K562 (cell line): ENCODE results near the gene MMD2. TPM values are rescaled to one million over a fixed set of nuclear protein-coding genes. Genes with fewer than 3 reads are reported as not detected.

ENCODE experiments used
- ATAC-seq: fragments of 200-7000 bp; cut with Tn5 transposase; 3 replicates; pipeline ENCODE4 v1.9.1; 2020; ENCODE audit warnings: moderate library complexity
- BruUV-seq: library from RNA; stranded (reverse); fragments of 400-500 nt; replicated peaks from 2 replicates; lab custom pipeline; 2021; lab: Mats Ljungman, UMichigan
- CTCF ChIA-PET: fragments of 300-600 bp; formaldehyde crosslinking; extraction: SDS; loops from one replicate; lab custom pipeline; 2021; ENCODE audit warnings: low intra/inter-chr PET ratio; lab: Yijun Ruan, JAX
- POLR2A ChIA-PET: fragments of 300-600, 350-650 bp; sonication (Branson Sonifier 250); formaldehyde crosslinking; extraction: SDS; loops from one replicate; lab custom pipeline; 2021; ENCODE audit warnings: antibody characterized with exemption, inconsistent platforms; lab: Yijun Ruan, JAX
- DNase-seq, 4 experiments: peaks; one replicate each; pipeline versions ENCODE4 v3.0.0 to v3.0.0-alpha.2; 2011 to 2018; ENCODE audit warnings: low spot score in 3 of 4, mixed read lengths in 3 of 4; ENCODE audit errors: extremely low read depth in 1 of 4
- FAIRE-seq: peaks from 2 replicates; lab custom pipeline; 2011; peaks lifted over from hg19 to GRCh38; lab: Jason Lieb, UNC
- H2AFZ ChIP-seq: 2 replicates; pipeline ENCODE4 v1.6.0; 2011; ENCODE audit warnings: low read depth, low read length, control low read depth, inconsistent platforms
- H3K27ac ChIP-seq: fragments of 200-600 bp; 3 replicates; pipeline ENCODE4 v1.8.0; 2011; ENCODE audit warnings: low read depth, mild to moderate bottlenecking, control low read depth, inconsistent platforms, low read length, moderate library complexity, mixed read lengths; ENCODE audit errors: extremely low read depth
- H3K27me3 ChIP-seq, 2 experiments: fragments of 300-600 bp in 1 of 2; 2 replicates in 1 of 2; 3 replicates in 1 of 2; pipeline versions ENCODE4 v1.6.0 to v1.8.0; 2011; ENCODE audit warnings: inconsistent platforms in 2 of 2, low read length in 2 of 2, mild to moderate bottlenecking in 1 of 2, mixed read lengths in 1 of 2, moderate library complexity in 1 of 2; ENCODE audit not compliant: control insufficient read depth in 2 of 2, insufficient read depth in 2 of 2
- H3K36me3 ChIP-seq: fragments of 300-600 bp; 3 replicates; pipeline ENCODE4 v1.8.0; 2011; ENCODE audit warnings: mild to moderate bottlenecking, low read length, inconsistent platforms; ENCODE audit not compliant: control insufficient read depth, insufficient read depth
- H3K4me1 ChIP-seq, 2 experiments: fragments of 200-600 bp in 1 of 2; replicated peaks in 1 of 2; 2 replicates in 1 of 2; 3 replicates in 1 of 2; pipeline versions ENCODE4 v1.5.1 to v1.8.0; 2011; ENCODE audit warnings: inconsistent platforms in 2 of 2, low read length in 2 of 2, mild to moderate bottlenecking in 1 of 2, mixed read lengths in 1 of 2, moderate library complexity in 1 of 2; ENCODE audit not compliant: control insufficient read depth in 2 of 2, insufficient read depth in 2 of 2
- H3K4me2 ChIP-seq: 2 replicates; pipeline ENCODE4 v1.6.1; 2011; ENCODE audit warnings: low read length, control low read depth, inconsistent platforms, mixed read lengths; ENCODE audit not compliant: insufficient read depth
- H3K4me3 ChIP-seq: fragments of 200-600 bp; sonication (generic), shearing (Covaris generic); 2 replicates; pipeline ENCODE4 v1.5.1; 2016; ENCODE audit warnings: control low read depth, inconsistent platforms
- H3K79me2 ChIP-seq: fragments of 200-600 bp; 3 replicates; pipeline ENCODE4 v1.8.0; 2011; ENCODE audit warnings: low read length, inconsistent platforms; ENCODE audit not compliant: control insufficient read depth, insufficient read depth
- H3K9ac ChIP-seq, 2 experiments: 2 replicates each; pipeline versions ENCODE4 v1.6.0 to v1.6.1; 2011; ENCODE audit warnings: low read depth in 2 of 2, low read length in 2 of 2, control low read depth in 1 of 2, inconsistent platforms in 1 of 2, mild to moderate bottlenecking in 1 of 2, mixed read lengths in 1 of 2; ENCODE audit not compliant: insufficient read depth in 1 of 2
- H3K9me1 ChIP-seq: one replicate; pipeline ENCODE4 v1.6.0; 2011; ENCODE audit warnings: inconsistent platforms, mild to moderate bottlenecking, low read length, moderate library complexity; ENCODE audit not compliant: control insufficient read depth, insufficient read depth
- H3K9me3 ChIP-seq: replicated peaks from 2 replicates; pipeline ENCODE4 v1.5.1; 2011; ENCODE audit warnings: low read depth, low read length, inconsistent platforms; ENCODE audit not compliant: control insufficient read depth, insufficient read depth
- H4K20me1 ChIP-seq: replicated peaks from 2 replicates; pipeline ENCODE4 v1.6.1; 2011; ENCODE audit warnings: low read length, inconsistent platforms, mixed read lengths; ENCODE audit not compliant: control insufficient read depth, insufficient read depth
- CHD4 ChIP-seq: fragments of 200-600 bp; sonication (generic); IDR thresholded peaks from 3 replicates; pipeline ENCODE4 v1.6.1; 2012; ENCODE audit warnings: low read depth, mild to moderate bottlenecking, mixed read lengths, low read length, inconsistent platforms; ENCODE audit not compliant: insufficient read depth, insufficient replicate concordance, poor library complexity, severe bottlenecking
- E2F3 ChIP-seq: fragments of 250-450 bp; sonication (Bioruptor Pico); IDR thresholded peaks from 2 replicates; pipeline ENCODE4 v1.4.0; 2020; ENCODE audit warnings: mild to moderate bottlenecking
- ESRRA ChIP-seq: fragments of 450-650 bp; IDR thresholded peaks from 2 replicates; pipeline ENCODE4 v1.6.1; 2014; ENCODE audit warnings: low read depth, mild to moderate bottlenecking, moderate library complexity, borderline replicate concordance
- GABPA ChIP-seq: fragments of 200-800 bp; sonication (Bioruptor generic); conservative IDR thresholded peaks from 2 replicates; pipeline ENCODE4 v1.6.1; 2016; ENCODE audit warnings: low read depth, missing genetic modification characterization, missing compliant biosample characterization
- IRF2 ChIP-seq: sonication (generic); formaldehyde crosslinking; IDR thresholded peaks from 2 replicates; pipeline ENCODE4 v1.8.1; 2022; ENCODE audit warnings: mild to moderate bottlenecking, missing genetic modification reagents
- MNT ChIP-seq, 2 experiments: fragments of 450-650 bp; conservative IDR thresholded peaks; 2 replicates each; pipeline ENCODE4 v1.6.1; 2017; ENCODE audit warnings: mild to moderate bottlenecking in 2 of 2, moderate library complexity in 2 of 2
- PCBP1 ChIP-seq: fragments of 200-400 bp; formaldehyde crosslinking; IDR thresholded peaks from 2 replicates; pipeline ENCODE4 v1.6.1; 2018; ENCODE audit warnings: mild to moderate bottlenecking, low read depth, low read length; ENCODE audit not compliant: poor library complexity, severe bottlenecking
- TCF15 ChIP-seq: fragments of 250-450 bp; sonication (Bioruptor Pico); IDR thresholded peaks from 2 replicates; pipeline ENCODE4 v1.8.0; 2022; ENCODE audit warnings: moderate library complexity, mild to moderate bottlenecking, inconsistent platforms
- ZNF699 ChIP-seq: fragments of 250-450 bp; sonication (Bioruptor Pico); IDR thresholded peaks from 2 replicates; pipeline ENCODE4 v1.8.0; 2021; ENCODE audit warnings: mild to moderate bottlenecking, moderate library complexity; ENCODE audit not compliant: insufficient replicate concordance
- WGBS: fragments of 100-300 bp; shearing (Covaris generic); methylation state at CpG from one replicate; pipeline ENCODE4 v1.1.6; 2016; ENCODE audit warnings: low coverage, mixed read lengths; ENCODE audit not compliant: insufficient coverage; ENCODE audit errors: missing lambda C conversion rate; 5-methylcytosine and 5-hydroxymethylcytosine counted together
- in situ Hi-C: fragments of 300-500 bp; cut with MboI; formaldehyde crosslinking; loops from 4 replicates; pipeline ENCODE4 v1.15.0; 2018; ENCODE audit warnings: inconsistent platforms, mixed read lengths
- intact Hi-C: fragments of 100-400 bp; cut with micrococcal nuclease; formaldehyde crosslinking; loops from 2 replicates; pipeline ENCODE4 v1.14.2; 2022
- polyA plus RNA-seq, 8 experiments: library from polyadenylated mRNA; depleted of rRNA in 4 of 8; stranded (reverse) in 5 of 8; unstranded in 3 of 8; fragments of >200 nt; fragmentation: Nextera tagmentation in 2 of 8; fragmentation: Illumina TruSeq in 1 of 8; extraction: Ambion mirVana in 2 of 8; extraction: Trizol in 1 of 8; gene quantifications; 2 replicates each; pipeline versions ENCODE4 v1.2.1 to v1.2.3, GENCODE V29; 2011 to 2014; ENCODE audit warnings: inconsistent platforms in 1 of 8, missing spikeins in 1 of 8
- total RNA-seq, 7 experiments: library from RNA; depleted of rRNA in 6 of 7; stranded (reverse); fragments of >200 nt in 6 of 7; fragmentation: Illumina TruSeq in 2 of 7; extraction: Trizol in 2 of 7; gene quantifications; 2 replicates each; pipeline versions ENCODE4 v1.2.1 to v1.2.3, GENCODE V29; 2011 to 2021; ENCODE audit warnings: low replicate concordance in 1 of 7
- TF ChIP-seq, protein P1 (sequence below): sonication (generic); formaldehyde crosslinking; IDR thresholded peaks from 2 replicates; pipeline ENCODE4 v1.8.1; 2022; ENCODE audit warnings: missing genetic modification reagents
- TF ChIP-seq, protein P2 (sequence below), 3 experiments: fragments of 200-800 bp in 1 of 3; fragments of 250-450 bp in 1 of 3; fragments of 450-650 bp in 1 of 3; sonication (Bioruptor Pico) in 1 of 3; sonication (Bioruptor generic) in 1 of 3; formaldehyde crosslinking in 1 of 3; IDR thresholded peaks; 2 replicates each; pipeline versions ENCODE4 v1.6.1 to v1.8.0; 2016 to 2022; ENCODE audit warnings: mild to moderate bottlenecking in 2 of 3, missing genetic modification characterization in 2 of 3, missing compliant biosample characterization in 1 of 3, moderate library complexity in 1 of 3
- TF ChIP-seq, protein P3 (sequence below): fragments of 450-650 bp; formaldehyde crosslinking; IDR thresholded peaks from 2 replicates; pipeline ENCODE4 v1.4.0; 2020; ENCODE audit warnings: mild to moderate bottlenecking

Gene MMD2
- total and polyA plus RNA-seq, 9 of the 15 experiments (the other 6 are each of a cell fraction or from before 2014, with no cell fraction given) = not detected

- H3K9me1 ChIP-seq = no peaks in the 10 kb centered on the region
- H3K4me2 ChIP-seq = peak overlapping the region; percentile 84; the same call in 1 of the 2 replicates
- peak overlapping the region; percentile 85 for H3K4me3 ChIP-seq
- FAIRE-seq (no peak), ATAC-seq (peak; percentile 94), DNase-seq (peak; percentile 79 to 97 (median 82))
- in situ Hi-C loops = no loop called here
- no peaks in the 10 kb centered on the region; the same call in 1 of the 2 replicates for H3K9me3 ChIP-seq
- no TSS peak for BruUV-seq
- WGBS = 3% methylated on average over 33 of the region's 41 CpGs
- H3K9ac ChIP-seq = peak overlapping the region; percentile 80 to 93; a peak in 3 of 4 replicates
- no peaks in the 10 kb centered on the region for H3K27me3 ChIP-seq
- peaks cover 28% of the 10 kb centered on the region for H3K36me3 ChIP-seq
- peaks cover 4 to 11% of the 10 kb centered on the region in 2 experiments; a peak in 2 of 5 replicates for H3K4me1 ChIP-seq
- peaks cover 43% of the 10 kb centered on the region for H3K79me2 ChIP-seq
- intact Hi-C loops = loop anchor here (1.0 kb wide), 1 partner anchor 112 kb away; no protein-coding TSS in a partner anchor
- peak overlapping the region; percentile 90 for H3K27ac ChIP-seq
- H4K20me1 ChIP-seq = no peaks in the 10 kb centered on the region
- ChIA-PET CTCF (no interaction called here), POLR2A (interaction anchor here (0.6 to 1.0 kb wide), 3 partner anchors 9 to 1926 kb away, joined by 3 read pairs; no protein-coding TSS in a partner anchor)
- peak overlapping the region; percentile 98 for H2AFZ ChIP-seq
- peak; percentile 43 to 54; a peak in 3 of 4 replicates for TF ChIP-seq MNT (conservative IDR thresholded peaks at IDR 0.05)
- TF ChIP-seq ZNF699 = no peak
- TF ChIP-seq TCF15 (CRISPR knock-in tag) = no peak
- no peak for TF ChIP-seq ESRRA
- peak; percentile 61 for TF ChIP-seq GABPA (tag)
- TF ChIP-seq, protein P1, sequence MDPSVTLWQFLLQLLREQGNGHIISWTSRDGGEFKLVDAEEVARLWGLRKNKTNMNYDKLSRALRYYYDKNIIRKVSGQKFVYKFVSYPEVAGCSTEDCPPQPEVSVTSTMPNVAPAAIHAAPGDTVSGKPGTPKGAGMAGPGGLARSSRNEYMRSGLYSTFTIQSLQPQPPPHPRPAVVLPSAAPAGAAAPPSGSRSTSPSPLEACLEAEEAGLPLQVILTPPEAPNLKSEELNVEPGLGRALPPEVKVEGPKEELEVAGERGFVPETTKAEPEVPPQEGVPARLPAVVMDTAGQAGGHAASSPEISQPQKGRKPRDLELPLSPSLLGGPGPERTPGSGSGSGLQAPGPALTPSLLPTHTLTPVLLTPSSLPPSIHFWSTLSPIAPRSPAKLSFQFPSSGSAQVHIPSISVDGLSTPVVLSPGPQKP (CRISPR knock-in tag) = no peak
- TF ChIP-seq, protein P2, sequence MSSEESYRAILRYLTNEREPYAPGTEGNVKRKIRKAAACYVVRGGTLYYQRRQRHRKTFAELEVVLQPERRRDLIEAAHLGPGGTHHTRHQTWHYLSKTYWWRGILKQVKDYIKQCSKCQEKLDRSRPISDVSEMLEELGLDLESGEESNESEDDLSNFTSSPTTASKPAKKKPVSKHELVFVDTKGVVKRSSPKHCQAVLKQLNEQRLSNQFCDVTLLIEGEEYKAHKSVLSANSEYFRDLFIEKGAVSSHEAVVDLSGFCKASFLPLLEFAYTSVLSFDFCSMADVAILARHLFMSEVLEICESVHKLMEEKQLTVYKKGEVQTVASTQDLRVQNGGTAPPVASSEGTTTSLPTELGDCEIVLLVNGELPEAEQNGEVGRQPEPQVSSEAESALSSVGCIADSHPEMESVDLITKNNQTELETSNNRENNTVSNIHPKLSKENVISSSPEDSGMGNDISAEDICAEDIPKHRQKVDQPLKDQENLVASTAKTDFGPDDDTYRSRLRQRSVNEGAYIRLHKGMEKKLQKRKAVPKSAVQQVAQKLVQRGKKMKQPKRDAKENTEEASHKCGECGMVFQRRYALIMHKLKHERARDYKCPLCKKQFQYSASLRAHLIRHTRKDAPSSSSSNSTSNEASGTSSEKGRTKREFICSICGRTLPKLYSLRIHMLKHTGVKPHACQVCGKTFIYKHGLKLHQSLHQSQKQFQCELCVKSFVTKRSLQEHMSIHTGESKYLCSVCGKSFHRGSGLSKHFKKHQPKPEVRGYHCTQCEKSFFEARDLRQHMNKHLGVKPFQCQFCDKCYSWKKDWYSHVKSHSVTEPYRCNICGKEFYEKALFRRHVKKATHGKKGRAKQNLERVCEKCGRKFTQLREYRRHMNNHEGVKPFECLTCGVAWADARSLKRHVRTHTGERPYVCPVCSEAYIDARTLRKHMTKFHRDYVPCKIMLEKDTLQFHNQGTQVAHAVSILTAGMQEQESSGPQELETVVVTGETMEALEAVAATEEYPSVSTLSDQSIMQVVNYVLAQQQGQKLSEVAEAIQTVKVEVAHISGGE (CRISPR knock-in tag; IDR thresholded peaks at IDR 0.05) = 0 out of 6 replicates have a peak, but pooled peaks of 1 of the 3 experiments have one; percentile 28
- TF ChIP-seq IRF2 (CRISPR knock-in tag) = no peak
- no peak for TF ChIP-seq E2F3 (CRISPR knock-in tag)
- no peak for TF ChIP-seq PCBP1
- peak; percentile 79 for TF ChIP-seq CHD4
- TF ChIP-seq, protein P3, sequence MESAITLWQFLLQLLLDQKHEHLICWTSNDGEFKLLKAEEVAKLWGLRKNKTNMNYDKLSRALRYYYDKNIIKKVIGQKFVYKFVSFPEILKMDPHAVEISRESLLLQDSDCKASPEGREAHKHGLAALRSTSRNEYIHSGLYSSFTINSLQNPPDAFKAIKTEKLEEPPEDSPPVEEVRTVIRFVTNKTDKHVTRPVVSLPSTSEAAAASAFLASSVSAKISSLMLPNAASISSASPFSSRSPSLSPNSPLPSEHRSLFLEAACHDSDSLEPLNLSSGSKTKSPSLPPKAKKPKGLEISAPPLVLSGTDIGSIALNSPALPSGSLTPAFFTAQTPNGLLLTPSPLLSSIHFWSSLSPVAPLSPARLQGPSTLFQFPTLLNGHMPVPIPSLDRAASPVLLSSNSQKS (CRISPR knock-in tag) = no peak
Measured at GRCh38 chr7:4973728-4974198, 14.8 kb upstream of the MMD2 start.
